ENCODE results near the gene CERS6. TPM values are rescaled to one million over a fixed set of nuclear protein-coding genes. Genes with fewer than 3 reads are reported as not detected.

CERS6 gene
- total RNA-seq, 1 experiment from 2014 or later, result not detected

- Histone ChIP-seq H3K9me3 (ENCODE audit: low read length) (no peaks in the 10 kb centered on the region), H3K9ac (ENCODE audit: low read length) (no peak overlapping the region), H3K9me2 (replicated peaks; ENCODE audit: insufficient read depth, low read length) (no peaks in the 10 kb centered on the region), H4K20me1 (ENCODE audit: insufficient read depth, low read depth, low read length) (no peaks in the 10 kb centered on the region), H3K36me3 (ENCODE audit: insufficient read depth, low read length) (no peaks in the 10 kb centered on the region), H3K27ac (ENCODE audit: low read length) (no peak overlapping the region), H3K79me2 (ENCODE audit: low read length) (no peaks in the 10 kb centered on the region), H3K4me3 (ENCODE audit: low read length) (no peak overlapping the region), H3K4me2 (ENCODE audit: low read depth, low read length, poor library complexity, severe bottlenecking) (no peak overlapping the region), H2AFZ (ENCODE audit: low read length) (no peak overlapping the region), H3K4me1 (ENCODE audit: low read length) (no peaks in the 10 kb centered on the region), H3K27me3 (ENCODE audit: low read length) (no peaks in the 10 kb centered on the region)
- DNase-seq, result no peak
These were observed 111.8 kb downstream of the CERS6 start for GRCh38 chr2:168567836-168568235.

DNA sequence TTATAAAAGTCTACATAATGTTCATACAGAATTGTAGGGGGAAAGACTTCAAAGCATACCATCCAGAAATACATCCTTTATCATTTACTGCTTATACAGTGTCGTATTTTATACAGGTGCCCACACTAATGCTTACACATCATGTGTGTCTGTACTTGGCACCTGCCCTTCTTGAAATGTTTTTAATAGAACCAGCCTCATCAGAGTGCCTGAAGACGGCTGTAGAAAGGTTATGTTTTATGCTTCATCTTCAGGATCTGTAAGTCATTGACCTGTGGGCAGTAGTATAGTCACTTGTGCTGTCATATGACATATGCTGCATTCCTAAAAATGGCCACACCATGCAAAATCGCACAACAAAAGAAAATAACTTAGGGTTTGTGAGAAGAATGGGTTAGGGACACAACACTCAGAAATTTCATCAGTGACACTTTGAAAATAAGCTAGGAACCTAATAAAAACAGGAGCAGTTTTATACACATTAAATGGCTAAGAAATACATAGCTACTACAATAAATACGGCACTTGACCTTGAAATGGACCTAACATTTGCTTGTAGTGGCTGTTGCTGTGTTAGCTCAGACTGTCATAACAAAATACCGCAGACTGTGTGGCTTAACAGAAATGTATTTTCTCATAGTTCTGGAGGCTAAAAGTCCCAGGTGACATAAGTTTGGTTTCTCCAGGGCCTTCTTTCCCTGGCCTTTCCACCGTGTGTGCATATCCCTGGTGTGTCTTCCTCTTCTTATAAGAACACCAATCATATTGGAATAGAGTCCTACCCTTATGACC is 112.6 kb downstream of the CERS6 start:
- H3K79me2 ChIP-seq (ENCODE audit: low read length), result no peaks in the 10 kb centered on the region
- no peak overlapping the region for H3K4me3 ChIP-seq (ENCODE audit: low read length)
- H3K27me3 ChIP-seq (ENCODE audit: low read length), result no peaks in the 10 kb centered on the region
- H3K36me3 ChIP-seq (ENCODE audit: insufficient read depth, low read length), result no peaks in the 10 kb centered on the region
- no peaks in the 10 kb centered on the region for H3K9me3 ChIP-seq (ENCODE audit: low read length)
- no peak overlapping the region for H3K27ac ChIP-seq (ENCODE audit: low read length)
- no peaks in the 10 kb centered on the region for H3K4me1 ChIP-seq (ENCODE audit: low read length)
- no peak overlapping the region for H3K4me2 ChIP-seq (ENCODE audit: low read depth, low read length, poor library complexity, severe bottlenecking)
- H4K20me1 ChIP-seq (ENCODE audit: insufficient read depth, low read depth, low read length), result no peaks in the 10 kb centered on the region
- no peak overlapping the region for H2AFZ ChIP-seq (ENCODE audit: low read length)
- H3K9ac ChIP-seq (ENCODE audit: low read length), result no peak overlapping the region
- no peaks in the 10 kb centered on the region for H3K9me2 ChIP-seq (replicated peaks; ENCODE audit: insufficient read depth, low read length)
- DNase-seq, result no peak

- no peaks in the 10 kb centered on the region for H3K4me1 ChIP-seq (ENCODE audit: low read length)
- no peak overlapping the region for H3K9ac ChIP-seq (ENCODE audit: low read length)
- H3K36me3 ChIP-seq (ENCODE audit: insufficient read depth, low read length), result no peaks in the 10 kb centered on the region
- no peaks in the 10 kb centered on the region for H3K9me2 ChIP-seq (replicated peaks; ENCODE audit: insufficient read depth, low read length)
- no peaks in the 10 kb centered on the region for H4K20me1 ChIP-seq (ENCODE audit: insufficient read depth, low read depth, low read length)
- no peak overlapping the region for H2AFZ ChIP-seq (ENCODE audit: low read length)
- H3K27me3 ChIP-seq (ENCODE audit: low read length), result no peaks in the 10 kb centered on the region
- H3K79me2 ChIP-seq (ENCODE audit: low read length), result no peaks in the 10 kb centered on the region
- H3K9me3 ChIP-seq (ENCODE audit: low read length), result no peaks in the 10 kb centered on the region
- H3K4me3 ChIP-seq (ENCODE audit: low read length), result no peak overlapping the region
- H3K27ac ChIP-seq (ENCODE audit: low read length), result no peak overlapping the region
- DNase-seq, result no peak
- no peak overlapping the region for H3K4me2 ChIP-seq (ENCODE audit: low read depth, low read length, poor library complexity, severe bottlenecking)
These were observed 115.0 kb downstream of the CERS6 start for GRCh38 chr2:168571061-168571460.

- Histone ChIP-seq H4K20me1 (ENCODE audit: insufficient read depth, low read depth, low read length) (no peaks in the 10 kb centered on the region), H3K36me3 (ENCODE audit: insufficient read depth, low read length) (no peaks in the 10 kb centered on the region), H3K27ac (ENCODE audit: low read length) (no peak overlapping the region), H3K9ac (ENCODE audit: low read length) (no peak overlapping the region), H3K79me2 (ENCODE audit: low read length) (no peaks in the 10 kb centered on the region), H2AFZ (ENCODE audit: low read length) (no peak overlapping the region), H3K4me3 (ENCODE audit: low read length) (no peak overlapping the region), H3K4me1 (ENCODE audit: low read length) (no peaks in the 10 kb centered on the region), H3K4me2 (ENCODE audit: low read depth, low read length, poor library complexity, severe bottlenecking) (no peak overlapping the region), H3K9me2 (replicated peaks; ENCODE audit: insufficient read depth, low read length) (no peaks in the 10 kb centered on the region), H3K9me3 (ENCODE audit: low read length) (no peaks in the 10 kb centered on the region), H3K27me3 (ENCODE audit: low read length) (no peaks in the 10 kb centered on the region)
- DNase-seq, result no peak
These were observed 117.2 kb downstream of the CERS6 start for GRCh38 chr2:168573128-168573903.

DNA sequence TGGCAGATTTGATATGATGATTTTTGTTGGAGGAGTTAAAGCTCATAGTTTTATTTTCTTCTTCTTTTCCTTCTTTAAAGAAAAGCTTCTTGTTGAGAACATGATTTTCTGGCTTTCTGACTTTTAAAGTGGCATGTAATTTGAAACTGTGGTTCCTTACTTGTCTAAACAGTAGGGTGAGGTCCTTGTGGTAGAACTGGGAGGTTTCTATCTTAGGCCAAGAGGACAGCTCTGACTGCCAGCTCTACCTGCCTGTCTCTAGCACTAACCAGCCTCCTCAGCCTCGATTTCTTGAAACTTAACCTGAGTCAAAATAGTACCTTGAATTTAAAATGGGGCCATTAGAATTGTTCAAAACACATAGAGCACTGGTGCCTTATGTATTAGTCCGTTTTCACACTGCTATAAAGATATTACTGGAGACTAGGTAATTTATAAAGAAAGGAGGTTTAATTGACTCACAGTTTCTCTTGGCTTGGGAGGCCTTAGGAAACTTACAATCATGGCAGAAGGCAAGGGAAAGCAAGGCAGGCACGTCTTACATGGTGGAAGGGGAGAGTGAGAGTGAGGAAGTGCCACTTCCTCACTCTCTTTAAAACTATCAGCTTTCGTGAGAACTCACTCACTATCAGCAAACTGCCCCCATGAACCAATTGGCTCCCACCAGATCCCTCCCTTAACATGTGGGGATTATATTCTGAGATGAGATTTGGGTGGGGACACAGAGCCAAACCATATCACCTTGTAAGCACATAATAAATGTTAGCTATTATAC is 119.0 kb downstream of the CERS6 start:
- no peak overlapping the region for H3K27ac ChIP-seq (ENCODE audit: low read length)
- no peaks in the 10 kb centered on the region for H3K9me2 ChIP-seq (replicated peaks; ENCODE audit: insufficient read depth, low read length)
- no peaks in the 10 kb centered on the region for H4K20me1 ChIP-seq (ENCODE audit: insufficient read depth, low read depth, low read length)
- DNase-seq, result no peak
- no peaks in the 10 kb centered on the region for H3K79me2 ChIP-seq (ENCODE audit: low read length)
- H3K4me3 ChIP-seq (ENCODE audit: low read length), result no peak overlapping the region
- H3K4me2 ChIP-seq (ENCODE audit: low read depth, low read length, poor library complexity, severe bottlenecking), result no peak overlapping the region
- no peaks in the 10 kb centered on the region for H3K4me1 ChIP-seq (ENCODE audit: low read length)
- H3K9ac ChIP-seq (ENCODE audit: low read length), result no peak overlapping the region
- no peaks in the 10 kb centered on the region for H3K9me3 ChIP-seq (ENCODE audit: low read length)
- no peak overlapping the region for H2AFZ ChIP-seq (ENCODE audit: low read length)
- H3K36me3 ChIP-seq (ENCODE audit: insufficient read depth, low read length), result no peaks in the 10 kb centered on the region
- H3K27me3 ChIP-seq (ENCODE audit: low read length), result no peaks in the 10 kb centered on the region

GRCh38 chr2:168577885-168578284 is 121.8 kb downstream of the CERS6 start:
- no peak overlapping the region for H2AFZ ChIP-seq (ENCODE audit: low read length)
- H3K9me2 ChIP-seq (replicated peaks; ENCODE audit: insufficient read depth, low read length), result no peaks in the 10 kb centered on the region
- no peaks in the 10 kb centered on the region for H4K20me1 ChIP-seq (ENCODE audit: insufficient read depth, low read depth, low read length)
- no peaks in the 10 kb centered on the region for H3K79me2 ChIP-seq (ENCODE audit: low read length)
- no peak overlapping the region for H3K9ac ChIP-seq (ENCODE audit: low read length)
- no peaks in the 10 kb centered on the region for H3K4me1 ChIP-seq (ENCODE audit: low read length)
- H3K4me2 ChIP-seq (ENCODE audit: low read depth, low read length, poor library complexity, severe bottlenecking), result no peak overlapping the region
- no peaks in the 10 kb centered on the region for H3K36me3 ChIP-seq (ENCODE audit: insufficient read depth, low read length)
- no peak for DNase-seq
- no peaks in the 10 kb centered on the region for H3K27me3 ChIP-seq (ENCODE audit: low read length)
- no peak overlapping the region for H3K4me3 ChIP-seq (ENCODE audit: low read length)
- H3K27ac ChIP-seq (ENCODE audit: low read length), result no peak overlapping the region
- H3K9me3 ChIP-seq (ENCODE audit: low read length), result no peaks in the 10 kb centered on the region

GRCh38 chr2:168583064-168583709 is 127.1 kb downstream of the CERS6 start:
- no peaks in the 10 kb centered on the region for H3K36me3 ChIP-seq (ENCODE audit: insufficient read depth, low read length)
- no peaks in the 10 kb centered on the region for H3K4me1 ChIP-seq (ENCODE audit: low read length)
- H3K27ac ChIP-seq (ENCODE audit: low read length), result no peak overlapping the region
- H3K4me3 ChIP-seq (ENCODE audit: low read length), result no peak overlapping the region
- H3K9me3 ChIP-seq (ENCODE audit: low read length), result no peaks in the 10 kb centered on the region
- H3K4me2 ChIP-seq (ENCODE audit: low read depth, low read length, poor library complexity, severe bottlenecking), result no peak overlapping the region
- no peak for DNase-seq
- H3K9me2 ChIP-seq (replicated peaks; ENCODE audit: insufficient read depth, low read length), result no peaks in the 10 kb centered on the region
- H3K79me2 ChIP-seq (ENCODE audit: low read length), result no peaks in the 10 kb centered on the region
- H4K20me1 ChIP-seq (ENCODE audit: insufficient read depth, low read depth, low read length), result no peaks in the 10 kb centered on the region
- H3K27me3 ChIP-seq (ENCODE audit: low read length), result no peaks in the 10 kb centered on the region
- no peak overlapping the region for H3K9ac ChIP-seq (ENCODE audit: low read length)
- no peak overlapping the region for H2AFZ ChIP-seq (ENCODE audit: low read length)

All from Karpas-422 (cell line).